Motor neuron (in vitro differentiated cells): Measurements from ENCODE around the gene ZRANB1. TPM values are rescaled to one million over a fixed set of nuclear protein-coding genes. Genes with fewer than 3 reads are reported as not detected.
"Not testable (repeated sequence)": the region's sequence is repeated elsewhere in the genome, so short reads cannot be mapped to it uniquely, and the experiment has no call there.

Experiments used
- ATAC-seq, 8 experiments: fragments of 200-7000 bp; cut with Tn5 transposase; replicated peaks in 6 of 8; 2 replicates each; pipeline ENCODE4 v1.8.0; 2021; ENCODE audit warnings: mild to moderate bottlenecking in 8 of 8, moderate library complexity in 8 of 8
- H3K27ac ChIP-seq, 2 donors: fragments of 250-450 bp; sonication (Bioruptor Pico); 2 replicates each; pipeline ENCODE4 v1.9.0; 2021; ENCODE audit warnings: antibody characterized with exemption in 2 of 2, mild to moderate bottlenecking in 2 of 2, moderate library complexity in 1 of 2
- H3K4me1 ChIP-seq, 2 donors: fragments of 250-450 bp; sonication (Bioruptor Pico); replicated peaks in 1 of 2; 2 replicates each; pipeline ENCODE4 v1.6.1; 2021; ENCODE audit warnings: antibody characterized with exemption in 2 of 2, mild to moderate bottlenecking in 2 of 2, moderate library complexity in 1 of 2
- H3K4me3 ChIP-seq, 5 donors: fragments of 250-450 bp; sonication (Bioruptor Pico); 2 replicates each; pipeline ENCODE4 v1.9.0; 2021; ENCODE audit warnings: antibody characterized with exemption in 5 of 5, mild to moderate bottlenecking in 5 of 5, moderate library complexity in 4 of 5
- WGBS, 10 experiments: fragments of 450-650 bp; shearing (Covaris generic); methylation state at CpG; one replicate each; pipeline ENCODE4 v1.0.0; 2022; 5-methylcytosine and 5-hydroxymethylcytosine counted together
- in situ Hi-C, 9 experiments: fragments of 400-800 bp; cut with MboI; loops; one replicate each; pipeline ENCODE4 v1.15.0; 2021; ENCODE audit warnings: low sequenced_read_pairs in 9 of 9, low pct_unique_long_range_greater_than_20kb in 2 of 9; ENCODE audit not compliant: unreplicated experiment in 9 of 9
- total RNA-seq, 8 experiments: library from RNA; unstranded; fragments of 300-600 nt; gene quantifications; 2 replicates each; pipeline versions ENCODE4 v1.2.3 to v1.2.4, GENCODE V29; 2022

The ZRANB1 gene
- total RNA-seq, 8 experiments from 2014 or later: 13.7 to 29.1 (median 23.7) TPM

- Histone ChIP-seq H3K4me1 (peaks cover 8 to 10% of the 10 kb centered on the region in 2 donors), H3K4me3 (no peak overlapping the region), H3K27ac (peak overlapping the region in 1 of 2 donors; percentile 46)
- ATAC-seq: peak; percentile 41 to 77 (median 64)
- in situ Hi-C loops: no loop called here
- WGBS, 10 experiments: 68 to 100% (median 82%) methylated on average over 1 to 3 of the region's 4 CpGs; no CpG with 5 or more reads in 6 of the 10 experiments
Observed at GRCh38 chr10:124977648-124978375, 35.9 kb downstream of the ZRANB1 start.

- Histone ChIP-seq H3K27ac (peak overlapping the region in 1 of 2 donors; percentile 46), H3K4me1 (peaks cover 13 to 14% of the 10 kb centered on the region in 2 donors), H3K4me3 (no peak overlapping the region)
- in situ Hi-C loops: no loop called here
- ATAC-seq: peak in 3 of 8 experiments; percentile 4 to 25 (median 20)
- 71 to 100% (median 87%) methylated on average over 3 to 5 of the region's 5 CpGs; no CpG with 5 or more reads in 2 of the 10 experiments for WGBS, 10 experiments
Observed at GRCh38 chr10:124978376-124978725, 36.4 kb downstream of the ZRANB1 start.

GRCh38 chr10:124983321-124983720 lies 41.4 kb downstream of the ZRANB1 start:
- Histone ChIP-seq H3K4me1 (peaks cover 8 to 11% of the 10 kb centered on the region in 2 donors), H3K4me3 (no peak overlapping the region), H3K27ac (no peak overlapping the region)
- ATAC-seq: peak in 5 of 8 experiments; percentile 46 to 96 (median 69)
- in situ Hi-C loops: no loop called here
- 30 to 92% (median 59%) methylated on average over 2 to 6 of the region's 6 CpGs; no CpG with 5 or more reads in 1 of the 10 experiments for WGBS, 10 experiments

GRCh38 chr10:124984376-124984775 lies 42.5 kb downstream of the ZRANB1 start:
- no peak overlapping the region for H3K27ac ChIP-seq
- no peak overlapping the region for H3K4me3 ChIP-seq
- 60 to 100% (median 96%) methylated on average over 1 of the region's 1 CpG; no CpG with 5 or more reads in 2 of the 10 experiments for WGBS, 10 experiments
- peaks cover 7% of the 10 kb centered on the region in 2 donors for H3K4me1 ChIP-seq
- in situ Hi-C loops: no loop called here
- no peak for ATAC-seq

- Histone ChIP-seq H3K4me1 (peaks cover 7% of the 10 kb centered on the region in 2 donors), H3K27ac (no peak overlapping the region), H3K4me3 (no peak overlapping the region)
- in situ Hi-C loops: no loop called here
- no peak for ATAC-seq
- WGBS, 10 experiments: 74 to 100% (median 86%) methylated on average over 3 to 5 of the region's 5 CpGs; no CpG with 5 or more reads in 1 of the 10 experiments
Observed at GRCh38 chr10:124985162-124985561, 43.2 kb downstream of the ZRANB1 start.

- Histone ChIP-seq H3K4me3 (no peak overlapping the region), H3K4me1 (peaks cover 7% of the 10 kb centered on the region in 2 donors), H3K27ac (no peak overlapping the region)
- in situ Hi-C loops: no loop called here
- WGBS, 10 experiments: 67 to 100% (median 100%) methylated on average over 1 of the region's 1 CpG; no CpG with 5 or more reads in 2 of the 10 experiments
- no peak for ATAC-seq
Observed at GRCh38 chr10:124987788-124988187, 45.9 kb downstream of the ZRANB1 start.

GRCh38 chr10:124988753-124989152 lies 46.8 kb downstream of the ZRANB1 start:
- H3K27ac ChIP-seq, H3K4me1 ChIP-seq, H3K4me3 ChIP-seq, in situ Hi-C loops, ATAC-seq: not testable (repeated sequence)
- 83 to 100% (median 100%) methylated on average over 3 of the region's 4 CpGs; no CpG with 5 or more reads in 5 of the 10 experiments for WGBS, 10 experiments

GRCh38 chr10:124989526-124989925 lies 47.6 kb downstream of the ZRANB1 start:
- 80 to 98% (median 93%) methylated on average over 1 to 7 of the region's 10 CpGs; no CpG with 5 or more reads in 6 of the 10 experiments for WGBS, 10 experiments

GRCh38 chr10:124990671-124991625 lies 49.0 kb downstream of the ZRANB1 start:
- 65 to 100% (median 94%) methylated on average over 1 to 5 of the region's 14 CpGs; no CpG with 5 or more reads in 2 of the 10 experiments for WGBS, 10 experiments
- no peak overlapping the region for H3K4me3 ChIP-seq
- H3K27ac ChIP-seq: no peak overlapping the region
- in situ Hi-C loops: no loop called here
- H3K4me1 ChIP-seq: no peaks in the 10 kb centered on the region
- ATAC-seq: no peak

More at GRCh38 chr10:124989526-124989925, 47.6 kb downstream of the ZRANB1 start:
- Histone ChIP-seq H3K27ac (no peak overlapping the region), H3K4me3 (no peak overlapping the region), H3K4me1 (no peaks in the 10 kb centered on the region)
- in situ Hi-C loops: no loop called here
- peak in 4 of 8 experiments; percentile 10 to 33 (median 23) for ATAC-seq

- H3K27ac ChIP-seq: no peak overlapping the region
- in situ Hi-C loops: no loop called here
- ATAC-seq: no peak
- 78 to 100% (median 100%) methylated on average over 1 to 4 of the region's 4 CpGs; no CpG with 5 or more reads in 5 of the 10 experiments for WGBS, 10 experiments
- no peak overlapping the region for H3K4me3 ChIP-seq
- no peaks in the 10 kb centered on the region for H3K4me1 ChIP-seq
Observed at GRCh38 chr10:124991835-124992234, 49.9 kb downstream of the ZRANB1 start.

- ATAC-seq: peak in 4 of 8 experiments; percentile 23 to 70 (median 61)
- Histone ChIP-seq H3K27ac (no peak overlapping the region), H3K4me1 (no peaks in the 10 kb centered on the region), H3K4me3 (no peak overlapping the region)
- 9 to 100% (median 87%) methylated on average over 1 to 15 of the region's 20 CpGs for WGBS, 10 experiments
- in situ Hi-C loops: no loop called here
Observed at GRCh38 chr10:124992462-124993344, 50.8 kb downstream of the ZRANB1 start.

- in situ Hi-C loops: no loop called here
- H3K27ac ChIP-seq: no peak overlapping the region
- WGBS, 10 experiments: 91 to 100% (median 97%) methylated on average over 1 to 4 of the region's 4 CpGs; no CpG with 5 or more reads in 4 of the 10 experiments
- H3K4me3 ChIP-seq: no peak overlapping the region
- H3K4me1 ChIP-seq: no peaks in the 10 kb centered on the region
- no peak for ATAC-seq
Observed at GRCh38 chr10:124993345-124993708, 51.4 kb downstream of the ZRANB1 start.
